NB4 (cell line): Measurements from ENCODE around the gene VWA5B1.

Experiments
- POLR2A ChIP-seq: IDR thresholded peaks from 2 replicates; pipeline ENCODE4 v1.6.1; 2011; ENCODE audit warnings: mild to moderate bottlenecking; ENCODE audit not compliant: insufficient read length; ENCODE audit errors: extremely low read depth
- TF ChIP-seq, protein P1 (sequence below): IDR thresholded peaks from one replicate; pipeline ENCODE4 v1.5.1; 2012; ENCODE audit warnings: low read depth, low read length
- TF ChIP-seq, protein P2 (sequence below): IDR thresholded peaks from 2 replicates; pipeline ENCODE4 v1.6.1; 2011; ENCODE audit warnings: low read depth, low read length

DNA sequence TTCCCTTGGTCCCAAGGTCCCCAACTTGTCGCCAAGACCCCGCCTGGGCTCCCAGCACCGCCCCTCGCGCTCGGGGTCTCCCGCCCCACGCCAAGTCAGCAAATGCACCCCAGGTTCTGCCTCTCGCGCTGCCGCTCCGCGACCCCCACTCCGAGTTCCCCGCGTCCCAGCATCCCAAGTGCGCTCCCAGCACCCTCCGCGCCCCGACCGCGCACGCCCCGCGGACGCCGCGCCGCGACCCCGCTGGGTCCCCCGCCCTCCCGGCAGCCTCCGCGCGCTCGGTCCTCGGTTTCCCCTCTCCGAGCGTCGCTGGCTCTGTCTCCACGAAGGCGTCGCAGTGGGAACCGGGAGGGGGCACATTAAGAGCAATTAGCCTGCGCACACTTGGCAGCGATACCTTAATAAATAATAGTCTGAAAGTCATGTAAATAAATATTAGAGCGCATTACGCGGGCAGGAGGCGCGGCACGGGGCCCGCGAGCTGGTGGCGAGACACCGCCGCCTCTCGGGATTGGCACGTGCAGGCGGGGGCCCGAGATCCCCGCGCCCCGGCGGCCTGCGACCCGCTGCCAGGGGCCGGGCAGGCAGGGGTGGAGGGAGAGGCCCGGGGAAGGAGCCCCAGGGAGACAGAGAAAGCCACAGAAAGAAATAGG lies 75.9 kb downstream of the VWA5B1 start:
- TF ChIP-seq, protein P1, sequence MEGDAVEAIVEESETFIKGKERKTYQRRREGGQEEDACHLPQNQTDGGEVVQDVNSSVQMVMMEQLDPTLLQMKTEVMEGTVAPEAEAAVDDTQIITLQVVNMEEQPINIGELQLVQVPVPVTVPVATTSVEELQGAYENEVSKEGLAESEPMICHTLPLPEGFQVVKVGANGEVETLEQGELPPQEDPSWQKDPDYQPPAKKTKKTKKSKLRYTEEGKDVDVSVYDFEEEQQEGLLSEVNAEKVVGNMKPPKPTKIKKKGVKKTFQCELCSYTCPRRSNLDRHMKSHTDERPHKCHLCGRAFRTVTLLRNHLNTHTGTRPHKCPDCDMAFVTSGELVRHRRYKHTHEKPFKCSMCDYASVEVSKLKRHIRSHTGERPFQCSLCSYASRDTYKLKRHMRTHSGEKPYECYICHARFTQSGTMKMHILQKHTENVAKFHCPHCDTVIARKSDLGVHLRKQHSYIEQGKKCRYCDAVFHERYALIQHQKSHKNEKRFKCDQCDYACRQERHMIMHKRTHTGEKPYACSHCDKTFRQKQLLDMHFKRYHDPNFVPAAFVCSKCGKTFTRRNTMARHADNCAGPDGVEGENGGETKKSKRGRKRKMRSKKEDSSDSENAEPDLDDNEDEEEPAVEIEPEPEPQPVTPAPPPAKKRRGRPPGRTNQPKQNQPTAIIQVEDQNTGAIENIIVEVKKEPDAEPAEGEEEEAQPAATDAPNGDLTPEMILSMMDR, result no peak
- TF ChIP-seq, protein P2, sequence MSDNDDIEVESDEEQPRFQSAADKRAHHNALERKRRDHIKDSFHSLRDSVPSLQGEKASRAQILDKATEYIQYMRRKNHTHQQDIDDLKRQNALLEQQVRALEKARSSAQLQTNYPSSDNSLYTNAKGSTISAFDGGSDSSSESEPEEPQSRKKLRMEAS, result no peak
- TF ChIP-seq POLR2A, result no peak
